Ascending aorta (tissue), 2 donors: Measurements from ENCODE around the gene XKR3. TPM values are rescaled to one million over a fixed set of nuclear protein-coding genes. Genes with fewer than 3 reads are reported as not detected.

Experiments used
- DNase-seq, 2 donors: peaks; one replicate each; pipeline ENCODE4 v3.0.0-alpha.2; 2019; ENCODE audit warnings: low spot score in 2 of 2
- H3K27ac ChIP-seq, 2 donors: fragments of 200-600 bp; sonication (generic); one replicate each; pipeline ENCODE4 v1.5.1; 2016 to 2017; ENCODE audit warnings: mild to moderate bottlenecking in 1 of 2
- H3K27me3 ChIP-seq: fragments of 200-600 bp; sonication (generic); one replicate; pipeline ENCODE4 v1.5.1; 2017
- H3K36me3 ChIP-seq, 2 donors: fragments of 200-600 bp; sonication (generic); one replicate each; pipeline ENCODE4 v1.5.1; 2016
- H3K4me1 ChIP-seq, 2 donors: fragments of 200-600 bp; sonication (generic); one replicate each; pipeline ENCODE4 v1.5.1; 2016 to 2017; ENCODE audit warnings: mild to moderate bottlenecking in 1 of 2
- H3K4me3 ChIP-seq, 2 donors: fragments of 200-600 bp; sonication (generic); one replicate each; pipeline ENCODE4 v1.5.1; 2016 to 2017; ENCODE audit warnings: mild to moderate bottlenecking in 1 of 2
- H3K9me3 ChIP-seq, 2 donors: fragments of 200-600 bp; sonication (generic); one replicate each; pipeline ENCODE4 v1.5.1; 2016
- intact Hi-C: fragments of 100-400 bp; cut with DNase I; formaldehyde crosslinking; loops from one replicate; pipeline ENCODE4 v1.15.1; 2023
- total RNA-seq: library from RNA; depleted of rRNA; stranded (reverse); fragments of >200 nt; gene quantifications from one replicate; pipeline ENCODE4 v1.1.0, GENCODE V29; 2016
- TF ChIP-seq, protein P1 (sequence below), 3 experiments: fragments of 200-600 bp in 2 of 3; fragments of 450-650 bp in 1 of 3; sonication (generic) in 2 of 3; IDR thresholded peaks; one replicate each; pipeline ENCODE4 v1.5.1; 2016 to 2019; ENCODE audit warnings: antibody characterized with exemption in 3 of 3, mild to moderate bottlenecking in 1 of 3, moderate library complexity in 1 of 3

The XKR3 gene
- total RNA-seq, 1 donor from 2014 or later: not detected

DNA sequence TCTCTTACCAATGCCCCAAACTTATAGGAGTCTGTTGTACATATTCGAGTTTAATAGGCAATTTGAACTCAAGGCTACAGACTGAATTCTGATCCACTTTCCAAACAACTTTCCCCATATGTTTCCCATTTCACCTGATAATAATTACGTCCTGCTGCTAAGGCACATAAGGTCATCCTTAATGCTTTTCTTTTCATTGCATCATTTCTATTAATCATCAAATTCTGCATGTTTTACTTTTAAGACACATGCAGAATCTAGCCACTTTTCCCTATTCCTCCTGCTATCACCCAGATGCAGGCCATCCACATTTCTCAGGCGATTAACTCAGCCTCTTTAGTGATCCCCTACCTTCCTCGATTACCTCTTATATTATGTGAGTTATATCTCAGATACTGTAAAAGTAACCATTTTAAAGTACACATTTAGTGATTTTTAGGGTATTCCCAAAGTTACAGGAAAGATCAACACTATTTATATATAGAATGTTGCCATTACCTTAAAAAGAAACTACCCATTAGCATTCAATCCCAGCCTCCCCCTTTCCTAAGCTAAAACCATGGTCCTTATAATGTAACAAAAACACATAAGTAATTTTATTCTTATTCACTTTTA is 14.9 kb downstream of the XKR3 start:
- intact Hi-C loops: no loop called here
- TF ChIP-seq, protein P1, sequence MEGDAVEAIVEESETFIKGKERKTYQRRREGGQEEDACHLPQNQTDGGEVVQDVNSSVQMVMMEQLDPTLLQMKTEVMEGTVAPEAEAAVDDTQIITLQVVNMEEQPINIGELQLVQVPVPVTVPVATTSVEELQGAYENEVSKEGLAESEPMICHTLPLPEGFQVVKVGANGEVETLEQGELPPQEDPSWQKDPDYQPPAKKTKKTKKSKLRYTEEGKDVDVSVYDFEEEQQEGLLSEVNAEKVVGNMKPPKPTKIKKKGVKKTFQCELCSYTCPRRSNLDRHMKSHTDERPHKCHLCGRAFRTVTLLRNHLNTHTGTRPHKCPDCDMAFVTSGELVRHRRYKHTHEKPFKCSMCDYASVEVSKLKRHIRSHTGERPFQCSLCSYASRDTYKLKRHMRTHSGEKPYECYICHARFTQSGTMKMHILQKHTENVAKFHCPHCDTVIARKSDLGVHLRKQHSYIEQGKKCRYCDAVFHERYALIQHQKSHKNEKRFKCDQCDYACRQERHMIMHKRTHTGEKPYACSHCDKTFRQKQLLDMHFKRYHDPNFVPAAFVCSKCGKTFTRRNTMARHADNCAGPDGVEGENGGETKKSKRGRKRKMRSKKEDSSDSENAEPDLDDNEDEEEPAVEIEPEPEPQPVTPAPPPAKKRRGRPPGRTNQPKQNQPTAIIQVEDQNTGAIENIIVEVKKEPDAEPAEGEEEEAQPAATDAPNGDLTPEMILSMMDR (IDR thresholded peaks at IDR 0.05): no peak
- H3K27me3 ChIP-seq: no peaks in the 10 kb centered on the region
- peaks cover 0 to 11% of the 10 kb centered on the region in 2 donors for H3K9me3 ChIP-seq
- H3K36me3 ChIP-seq: no peaks in the 10 kb centered on the region
- H3K27ac ChIP-seq: no peak overlapping the region
- no peaks in the 10 kb centered on the region for H3K4me1 ChIP-seq
- no peak for DNase-seq
- no peak overlapping the region for H3K4me3 ChIP-seq

DNA sequence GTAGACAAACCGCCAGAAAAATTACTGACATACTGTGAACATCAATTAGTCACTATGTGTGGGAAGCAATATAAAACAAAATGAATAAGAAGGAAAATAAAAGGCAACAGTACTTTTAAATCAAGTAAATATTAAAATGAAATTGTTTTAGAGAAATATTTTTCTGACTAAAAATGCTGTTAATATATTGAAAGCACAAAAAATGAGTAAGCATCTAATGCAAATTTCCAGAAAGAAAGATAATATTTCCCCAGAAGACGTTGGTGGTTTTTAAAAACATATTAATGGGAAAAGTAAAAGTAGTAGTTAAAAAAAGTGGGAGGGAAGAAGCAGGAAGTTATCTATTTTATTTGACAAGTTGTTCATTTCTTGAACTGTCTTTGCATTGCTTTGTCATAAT is 16.5 kb downstream of the XKR3 start:
- no peaks in the 10 kb centered on the region for H3K36me3 ChIP-seq
- DNase-seq: no peak
- no peaks in the 10 kb centered on the region for H3K4me1 ChIP-seq
- no peaks in the 10 kb centered on the region for H3K9me3 ChIP-seq
- TF ChIP-seq, protein P1 (IDR thresholded peaks at IDR 0.05): no peak
- no peaks in the 10 kb centered on the region for H3K27me3 ChIP-seq
- no peak overlapping the region for H3K27ac ChIP-seq
- intact Hi-C loops: no loop called here
- H3K4me3 ChIP-seq: no peak overlapping the region

DNA sequence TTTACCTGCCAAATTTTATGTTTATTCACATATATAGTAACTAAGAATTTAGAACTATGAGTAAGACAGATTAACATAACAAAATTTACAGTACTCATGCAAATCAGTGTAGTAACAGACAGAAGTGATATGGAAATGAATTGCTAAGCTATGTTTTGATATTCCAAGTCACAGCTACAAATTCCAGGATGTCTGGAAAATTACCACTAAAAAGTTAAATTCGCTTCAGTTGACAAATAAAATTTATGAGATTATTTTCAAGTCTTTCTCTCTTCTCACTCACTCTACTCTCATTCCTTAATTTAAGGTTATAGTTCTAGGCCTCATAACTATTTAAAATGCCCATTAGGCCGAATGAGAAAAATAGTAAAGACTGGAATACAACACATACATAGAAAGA is 18.1 kb downstream of the XKR3 start:
- intact Hi-C loops: no loop called here
- Histone ChIP-seq H3K36me3 (no peaks in the 10 kb centered on the region), H3K4me1 (no peaks in the 10 kb centered on the region), H3K27ac (no peak overlapping the region), H3K9me3 (no peaks in the 10 kb centered on the region), H3K4me3 (no peak overlapping the region), H3K27me3 (no peaks in the 10 kb centered on the region)
- TF ChIP-seq, protein P1 (IDR thresholded peaks at IDR 0.05): no peak
- DNase-seq: no peak

DNA sequence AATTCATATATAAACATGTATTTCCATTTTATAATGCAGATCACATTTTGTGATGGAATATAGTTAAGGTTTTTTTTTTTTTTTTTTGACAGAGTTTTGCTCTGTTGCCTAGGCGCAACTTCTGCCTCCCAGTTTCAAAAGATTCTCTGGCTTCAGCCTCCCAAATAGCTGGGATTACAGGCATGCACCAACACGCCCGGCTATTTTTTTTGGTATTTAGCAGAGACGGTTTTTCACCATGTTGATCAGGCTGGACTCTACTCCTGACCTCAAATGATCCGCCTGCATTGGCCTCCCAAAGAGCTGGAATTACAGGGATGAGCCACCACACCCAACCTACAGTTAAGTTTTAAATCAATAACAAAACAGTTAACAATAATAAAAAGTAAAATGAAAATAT is 18.8 kb downstream of the XKR3 start:
- Histone ChIP-seq H3K27me3 (no peaks in the 10 kb centered on the region), H3K36me3 (no peaks in the 10 kb centered on the region), H3K27ac (no peak overlapping the region), H3K4me3 (no peak overlapping the region), H3K4me1 (no peaks in the 10 kb centered on the region), H3K9me3 (no peaks in the 10 kb centered on the region)
- no peak for DNase-seq
- TF ChIP-seq, protein P1 (IDR thresholded peaks at IDR 0.05): no peak
- intact Hi-C loops: no loop called here

DNA sequence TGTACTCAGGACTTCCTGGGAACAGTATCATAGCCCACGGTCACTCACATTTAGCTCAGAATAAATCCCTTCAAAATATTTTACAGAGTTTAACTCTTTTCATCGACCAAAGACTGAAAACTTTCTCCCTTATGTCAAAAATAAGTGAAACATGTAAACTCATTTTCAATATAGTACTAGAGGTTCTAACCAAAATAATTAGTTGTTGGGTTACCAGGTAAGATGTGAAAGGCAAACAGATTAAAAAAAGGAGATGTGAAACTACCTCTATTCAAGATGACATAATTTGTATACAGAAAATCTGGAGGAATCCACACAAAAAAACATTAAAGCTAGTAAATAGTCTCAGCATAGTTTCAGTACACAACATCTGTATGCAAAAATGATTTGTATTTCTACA is 20.3 kb downstream of the XKR3 start:
- no peaks in the 10 kb centered on the region for H3K36me3 ChIP-seq
- H3K27ac ChIP-seq: no peak overlapping the region
- TF ChIP-seq, protein P1 (IDR thresholded peaks at IDR 0.05): no peak
- no peak overlapping the region for H3K4me3 ChIP-seq
- no peak for DNase-seq
- no peaks in the 10 kb centered on the region for H3K4me1 ChIP-seq
- H3K27me3 ChIP-seq: no peaks in the 10 kb centered on the region
- intact Hi-C loops: no loop called here
- H3K9me3 ChIP-seq: no peaks in the 10 kb centered on the region
